GM12878 (cell line): Measurements from ENCODE around the gene MYL7. TPM values are rescaled to one million over a fixed set of nuclear protein-coding genes. Genes with fewer than 3 reads are reported as not detected.

ENCODE experiments used
- ATAC-seq: fragments of 200-7000 bp; cut with Tn5 transposase; 3 replicates; pipeline ENCODE4 v1.9.1; 2020; ENCODE audit warnings: mild to moderate bottlenecking, moderate library complexity
- BruUV-seq: library from RNA; stranded (reverse); fragments of 400-500 nt; replicated peaks from 2 replicates; lab custom pipeline; 2021; lab: Mats Ljungman, UMichigan
- CTCF ChIA-PET: fragments of 300-600 bp; sonication (Branson Sonifier 250); formaldehyde crosslinking; extraction: SDS; loops from one replicate; lab custom pipeline; 2021; ENCODE audit warnings: inconsistent platforms; lab: Yijun Ruan, JAX
- POLR2A ChIA-PET: fragments of 350-600 bp; formaldehyde crosslinking; extraction: SDS; loops from one replicate; lab custom pipeline; 2021; ENCODE audit warnings: inconsistent platforms; lab: Charles Lee
- RAD21 ChIA-PET: fragments of 300-600 bp; sonication (Branson Sonifier 250); formaldehyde crosslinking; loops from one replicate; lab custom pipeline; 2023; ENCODE audit warnings: antibody characterized with exemption; ENCODE audit not compliant: unreplicated experiment; lab: Charles Lee
- SMC1A ChIA-PET: fragments of 300-600 bp; sonication (Branson Sonifier 250); formaldehyde crosslinking; loops from one replicate; lab custom pipeline; 2023; ENCODE audit not compliant: unreplicated experiment, uncharacterized antibody; lab: Charles Lee
- DNase-seq: peaks from one replicate; pipeline ENCODE4 v3.0.0-alpha.2; 2011; ENCODE audit warnings: low read depth, low spot score
- FAIRE-seq: peaks from 3 replicates; lab custom pipeline; 2011; peaks lifted over from hg19 to GRCh38; lab: Jason Lieb, UNC
- H2AFZ ChIP-seq: 2 replicates; pipeline ENCODE4 v1.6.0; 2011; ENCODE audit warnings: low read depth, low read length, control low read depth; ENCODE audit not compliant: control insufficient read depth
- H3K27ac ChIP-seq: 2 replicates; pipeline ENCODE4 v1.5.1; 2011; ENCODE audit warnings: control low read depth; ENCODE audit not compliant: control insufficient read depth, insufficient read depth
- H3K27me3 ChIP-seq, 2 experiments: replicated peaks in 1 of 2; 2 replicates each; pipeline versions ENCODE4 v1.6.0 to v1.6.1; 2011; ENCODE audit warnings: low read length in 1 of 2; ENCODE audit not compliant: control insufficient read depth in 2 of 2, insufficient read depth in 2 of 2
- H3K36me3 ChIP-seq, 2 experiments: 2 replicates each; pipeline ENCODE4 v1.5.1; 2011; ENCODE audit warnings: low read length in 1 of 2; ENCODE audit not compliant: control insufficient read depth in 2 of 2, insufficient read depth in 2 of 2
- H3K4me1 ChIP-seq: 2 replicates; pipeline ENCODE4 v1.6.1; 2011; ENCODE audit warnings: mild to moderate bottlenecking, low read length, moderate library complexity, mixed read lengths; ENCODE audit not compliant: control insufficient read depth, insufficient read depth
- H3K4me2 ChIP-seq: 2 replicates; pipeline ENCODE4 v1.6.0; 2011; ENCODE audit warnings: control low read depth; ENCODE audit not compliant: control insufficient read depth, insufficient read depth
- H3K4me3 ChIP-seq: fragments of 200-600 bp; sonication (generic); 2 replicates; pipeline ENCODE4 v1.5.1; 2016
- H3K79me2 ChIP-seq: 2 replicates; pipeline ENCODE4 v1.6.0; 2011; ENCODE audit warnings: low read length; ENCODE audit not compliant: control insufficient read depth, insufficient read depth
- H3K9ac ChIP-seq: 2 replicates; pipeline ENCODE4 v1.8.0; 2011; ENCODE audit warnings: low read length, control low read depth, mixed read lengths; ENCODE audit not compliant: control insufficient read depth, insufficient read depth
- H3K9me3 ChIP-seq: replicated peaks from 3 replicates; pipeline ENCODE4 v1.5.1; 2011; ENCODE audit warnings: mild to moderate bottlenecking, low read length; ENCODE audit not compliant: control insufficient read depth, insufficient read depth
- H4K20me1 ChIP-seq: 2 replicates; pipeline ENCODE4 v1.6.0; 2011; ENCODE audit not compliant: control insufficient read depth, insufficient read depth
- ATF7 ChIP-seq: fragments of 450-650 bp; IDR thresholded peaks from 2 replicates; pipeline ENCODE4 v1.6.1; 2016; ENCODE audit warnings: low read depth, mild to moderate bottlenecking
- CREB1 ChIP-seq: IDR thresholded peaks from 2 replicates; pipeline ENCODE4 v1.6.1; 2012; ENCODE audit warnings: low read depth, mild to moderate bottlenecking, inconsistent platforms
- EP300 ChIP-seq, 2 experiments: fragments of 150-350 bp in 1 of 2; IDR thresholded peaks; 2 replicates each; pipeline ENCODE4 v1.6.1; 2011 to 2012; ENCODE audit warnings: low read depth in 2 of 2, low read length in 2 of 2, borderline replicate concordance in 1 of 2, improper control_type of control experiment in 1 of 2, inconsistent platforms in 1 of 2; ENCODE audit not compliant: control insufficient read depth in 1 of 2
- FOXK2 ChIP-seq: fragments of 450-650 bp; IDR thresholded peaks from 2 replicates; pipeline ENCODE4 v1.6.1; 2017; ENCODE audit warnings: mild to moderate bottlenecking, moderate library complexity
- MAX ChIP-seq: IDR thresholded peaks from 2 replicates; pipeline ENCODE4 v1.6.1; 2012; ENCODE audit warnings: low read depth, low read length, improper control_type of control experiment
- MYC ChIP-seq: IDR thresholded peaks from 2 replicates; pipeline ENCODE4 v1.6.1; 2011; ENCODE audit warnings: mild to moderate bottlenecking, low read length, moderate library complexity, inconsistent platforms; ENCODE audit not compliant: insufficient read depth, insufficient replicate concordance, insufficient read length, severe bottlenecking
- RAD21 ChIP-seq: IDR thresholded peaks from 2 replicates; pipeline ENCODE4 v1.6.1; 2011; ENCODE audit warnings: mild to moderate bottlenecking, low read depth, low read length, moderate library complexity; ENCODE audit not compliant: insufficient read depth
- RUNX3 ChIP-seq: IDR thresholded peaks from 2 replicates; pipeline ENCODE4 v1.6.1; 2012; ENCODE audit warnings: low read length, inconsistent platforms
- SIX5 ChIP-seq: IDR thresholded peaks from 2 replicates; pipeline ENCODE4 v1.6.1; 2011; ENCODE audit warnings: mild to moderate bottlenecking, low read depth, low read length, moderate library complexity; ENCODE audit not compliant: severe bottlenecking
- SMC3 ChIP-seq: IDR thresholded peaks from 2 replicates; pipeline ENCODE4 v1.6.1; 2011; ENCODE audit warnings: low read length, improper control_type of control experiment, borderline replicate concordance
- ZBED1 ChIP-seq: IDR thresholded peaks from 2 replicates; pipeline ENCODE4 v1.6.1; 2016; ENCODE audit warnings: borderline replicate concordance
- ZBTB4 ChIP-seq: fragments of 450-650 bp; formaldehyde crosslinking; IDR thresholded peaks from 2 replicates; pipeline ENCODE4 v1.4.0; 2022; ENCODE audit warnings: mild to moderate bottlenecking, moderate library complexity
- ZSCAN29 ChIP-seq: fragments of 450-650 bp; IDR thresholded peaks from 2 replicates; pipeline ENCODE4 v1.6.1; 2017; ENCODE audit warnings: mild to moderate bottlenecking, moderate library complexity
- WGBS: methylation state at CpG from one replicate; pipeline ENCODE4 v1.1.6; 2016; ENCODE audit warnings: low lambda C conversion rate; ENCODE audit not compliant: insufficient replicate concordance, insufficient coverage; ENCODE audit errors: missing lambda C conversion rate; 5-methylcytosine and 5-hydroxymethylcytosine counted together
- in situ Hi-C: fragments of 300-500 bp; cut with MboI; formaldehyde crosslinking; loops from 9 replicates; pipeline ENCODE4 v1.14.3; 2018; ENCODE audit warnings: mixed read lengths
- intact Hi-C: fragments of 100-400 bp; cut with micrococcal nuclease; formaldehyde crosslinking; loops from one replicate; pipeline ENCODE4 v1.14.2; 2022; ENCODE audit not compliant: unreplicated experiment
- polyA plus RNA-seq, 11 experiments: library from polyadenylated mRNA; depleted of rRNA in 4 of 11; unstranded in 6 of 11; stranded (reverse) in 5 of 11; fragments of >200 nt; fragmentation: Nextera tagmentation in 4 of 11; fragmentation: Illumina TruSeq in 1 of 11; extraction: Ambion mirVana in 4 of 11; extraction: Trizol in 1 of 11; gene quantifications; 1 replicate in 1 of 11; 2 replicates in 10 of 11; pipeline versions ENCODE4 v1.2.1 to v1.2.3, GENCODE V29; 2011 to 2016; ENCODE audit warnings: inconsistent platforms in 2 of 11, missing spikeins in 2 of 11, low read depth in 1 of 11
- total RNA-seq, 4 experiments: library from RNA; depleted of rRNA in 3 of 4; stranded (reverse); fragments of >200 nt in 3 of 4; fragmentation: Illumina TruSeq in 1 of 4; extraction: Trizol in 1 of 4; gene quantifications; 2 replicates each; pipeline versions ENCODE4 v1.2.1 to v1.2.3, GENCODE V29; 2013 to 2021
- TF ChIP-seq, protein P1 (sequence below): IDR thresholded peaks from 2 replicates; pipeline ENCODE4 v1.6.1; 2011; ENCODE audit warnings: borderline replicate concordance, low read depth, mild to moderate bottlenecking, moderate library complexity, mixed read lengths, low read length; ENCODE audit not compliant: insufficient read depth; ENCODE audit errors: extremely low read length

The MYL7 gene
- total and polyA plus RNA-seq, 10 of the 15 experiments (the other 5 are each of a cell fraction or from before 2014, with no cell fraction given): 1.9 TPM; not detected in 9

DNA sequence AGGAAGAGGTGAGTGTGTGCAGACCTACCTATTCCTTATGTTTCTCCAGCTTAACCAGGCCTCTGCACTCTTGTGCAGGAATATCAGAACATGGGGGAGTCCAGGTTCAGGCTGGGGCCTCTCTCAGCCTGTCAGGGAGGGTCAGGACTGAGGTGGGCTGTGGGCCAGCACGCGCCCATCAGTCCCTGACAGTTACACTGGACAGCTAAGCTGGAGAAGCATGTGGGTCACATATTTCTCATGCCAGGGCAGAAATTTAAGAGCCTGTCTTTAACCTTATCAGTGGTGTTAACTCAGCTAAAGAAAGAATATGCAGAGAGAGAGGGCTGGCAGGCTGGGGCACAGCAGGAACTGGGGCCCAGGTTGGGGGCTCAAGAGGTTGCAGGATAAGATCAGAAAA lies 9.1 kb downstream of the MYL7 start (continued):
- no peak for TF ChIP-seq MYC
- no peak for TF ChIP-seq ZSCAN29
- no peak for TF ChIP-seq MAX

- no peak overlapping the region for H3K4me2 ChIP-seq
- WGBS: 27% methylated on average over 12 of the region's 12 CpGs
- no peak overlapping the region for H2AFZ ChIP-seq
- intact Hi-C loops (no loop called here), in situ Hi-C loops (no loop called here)
- RAD21 ChIA-PET: interaction anchor here (1.8 kb wide), 1 partner anchor 11 kb away, joined by 4 read pairs; no protein-coding TSS in a partner anchor
- ATAC-seq (peak; percentile 75), FAIRE-seq (peak; percentile 31), DNase-seq (no peak)
- H3K27ac ChIP-seq: no peak overlapping the region
- POLR2A ChIA-PET: interaction anchor here (1.7 kb wide), 1 partner anchor 9 kb away, joined by 5 read pairs; the partner anchor contains the start of gene POLD2
- no peaks in the 10 kb centered on the region for H3K79me2 ChIP-seq
- no peaks in the 10 kb centered on the region for H4K20me1 ChIP-seq
- CTCF ChIA-PET: interaction anchor here (0.7 to 0.9 kb wide), 2 partner anchors 41 to 434 kb away, joined by 3 read pairs; no protein-coding TSS in a partner anchor
- no peaks in the 10 kb centered on the region for H3K36me3 ChIP-seq
- no peaks in the 10 kb centered on the region for H3K9me3 ChIP-seq
- no peaks in the 10 kb centered on the region; a peak in 1 of 4 replicates for H3K27me3 ChIP-seq
- H3K4me1 ChIP-seq: no peaks in the 10 kb centered on the region
- no peak overlapping the region for H3K4me3 ChIP-seq
- BruUV-seq: no TSS peak
- no peak overlapping the region for H3K9ac ChIP-seq
- SMC1A ChIA-PET: interaction anchor here (0.6 to 1.6 kb wide), 2 partner anchors 66 to 74 kb away, joined by 3 read pairs; no protein-coding TSS in a partner anchor
- TF ChIP-seq RAD21: peak; percentile 39
- TF ChIP-seq RUNX3: no peak
- TF ChIP-seq, protein P1, sequence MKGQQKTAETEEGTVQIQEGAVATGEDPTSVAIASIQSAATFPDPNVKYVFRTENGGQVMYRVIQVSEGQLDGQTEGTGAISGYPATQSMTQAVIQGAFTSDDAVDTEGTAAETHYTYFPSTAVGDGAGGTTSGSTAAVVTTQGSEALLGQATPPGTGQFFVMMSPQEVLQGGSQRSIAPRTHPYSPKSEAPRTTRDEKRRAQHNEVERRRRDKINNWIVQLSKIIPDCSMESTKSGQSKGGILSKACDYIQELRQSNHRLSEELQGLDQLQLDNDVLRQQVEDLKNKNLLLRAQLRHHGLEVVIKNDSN: peak; percentile 17
- TF ChIP-seq MYC: no peak
- no peak for TF ChIP-seq ZBTB4 (CRISPR knock-in tag)
- TF ChIP-seq EP300 (IDR thresholded peaks at IDR 0.05; ENCODE audit: borderline replicate concordance in 1 of 2, control insufficient read depth in 1 of 2, low read depth in 2 of 2, low read length in 2 of 2): no peak
- TF ChIP-seq ZBED1: no peak
- no peak for TF ChIP-seq CREB1
- TF ChIP-seq FOXK2: no peak
- no peak for TF ChIP-seq ATF7
- peak; percentile 11; the same call in 1 of the 2 replicates for TF ChIP-seq SMC3
- TF ChIP-seq SIX5: no peak
These were observed 9.7 kb downstream of the MYL7 start for GRCh38 chr7:44131173-44132029.
